SK-N-SH (cell line): Measurements from ENCODE around the gene SLC35A2. TPM values are rescaled to one million over a fixed set of nuclear protein-coding genes. Genes with fewer than 3 reads are reported as not detected.
A peak's percentile ranks its signal among the peaks of the same experiment; 100 is the strongest.

Experiments used
- CTCF ChIA-PET: fragments of 300-600, 350-600 bp; formaldehyde crosslinking; extraction: SDS; loops from one replicate; lab custom pipeline; 2021; lab: Yijun Ruan, JAX
- POLR2A ChIA-PET: fragments of 350-600 bp; sonication (Branson Sonifier 250); formaldehyde crosslinking; extraction: SDS; loops from one replicate; lab custom pipeline; 2020; ENCODE audit warnings: antibody characterized with exemption, inconsistent platforms; lab: Yijun Ruan, JAX
- DNase-seq: peaks from one replicate; pipeline ENCODE4 v3.0.0; 2012
- H2AFZ ChIP-seq: fragments of 200-600 bp; sonication (generic); 2 replicates; pipeline ENCODE4 v1.8.1; 2016; ENCODE audit warnings: antibody characterized with exemption, mild to moderate bottlenecking, low read depth
- H3F3A ChIP-seq: fragments of 200-600 bp; sonication (generic); replicated peaks from 2 replicates; pipeline ENCODE3; 2016; ENCODE audit warnings: antibody characterized with exemption, mild to moderate bottlenecking; ENCODE audit not compliant: insufficient read depth
- H3K27ac ChIP-seq, 2 experiments: fragments of 200-500 bp in 1 of 2; fragments of 200-600 bp in 1 of 2; sonication (Bioruptor generic) in 1 of 2; sonication (generic), shearing (Covaris generic) in 1 of 2; 2 replicates each; pipeline versions ENCODE4 v1.5.1 to v1.6.1; 2014 to 2016; ENCODE audit warnings: low read depth in 2 of 2, inconsistent platforms in 1 of 2, low read length in 1 of 2, mild to moderate bottlenecking in 1 of 2, mixed read lengths in 1 of 2
- H3K27me3 ChIP-seq: fragments of 200-600 bp; sonication (generic), shearing (Covaris generic); 2 replicates; pipeline ENCODE4 v1.6.1; 2016; ENCODE audit warnings: mixed run types; ENCODE audit not compliant: insufficient read depth
- H3K36me3 ChIP-seq, 2 experiments: fragments of 200-500 bp in 1 of 2; fragments of 200-600 bp in 1 of 2; sonication (Bioruptor generic) in 1 of 2; sonication (generic) in 1 of 2; replicated peaks in 1 of 2; 2 replicates each; pipeline versions ENCODE3 to v1.5.1; 2014 to 2016; ENCODE audit warnings: low read length in 1 of 2, mild to moderate bottlenecking in 1 of 2; ENCODE audit not compliant: insufficient read depth in 2 of 2, control insufficient read depth in 1 of 2
- H3K4me1 ChIP-seq, 2 experiments: fragments of 200-500 bp in 1 of 2; fragments of 200-600 bp in 1 of 2; sonication (Bioruptor generic) in 1 of 2; sonication (generic), shearing (Covaris generic) in 1 of 2; 2 replicates each; pipeline versions ENCODE4 v1.5.1 to v1.6.1; 2014 to 2016; ENCODE audit warnings: low read depth in 1 of 2, low read length in 1 of 2, mixed run types in 1 of 2; ENCODE audit not compliant: insufficient read depth in 2 of 2, control insufficient read depth in 1 of 2
- H3K4me2 ChIP-seq: fragments of 200-600 bp; sonication (generic), shearing (Covaris generic); 2 replicates; pipeline ENCODE4 v1.6.1; 2017; ENCODE audit warnings: mixed run types
- H3K4me3 ChIP-seq, 2 experiments: fragments of 200-500 bp in 1 of 2; fragments of 200-600 bp in 1 of 2; sonication (Bioruptor generic) in 1 of 2; sonication (generic), shearing (Covaris generic) in 1 of 2; 2 replicates each; pipeline versions ENCODE4 v1.5.1 to v1.8.1; 2014 to 2016; ENCODE audit warnings: low read depth in 2 of 2, inconsistent platforms in 1 of 2, low read length in 1 of 2, mild to moderate bottlenecking in 1 of 2, mixed read lengths in 1 of 2, moderate library complexity in 1 of 2
- H3K79me2 ChIP-seq: fragments of 200-600 bp; sonication (generic); 2 replicates; pipeline ENCODE4 v1.8.1; 2017; ENCODE audit warnings: mild to moderate bottlenecking; ENCODE audit not compliant: insufficient read depth
- H3K9ac ChIP-seq: fragments of 200-600 bp; sonication (generic); 2 replicates; pipeline ENCODE4 v1.6.1; 2017; ENCODE audit warnings: mixed run types
- H3K9me2 ChIP-seq: fragments of 200-600 bp; sonication (generic); 2 replicates; pipeline ENCODE4 v1.6.1; 2017; ENCODE audit warnings: mixed run types
- H3K9me3 ChIP-seq: fragments of 200-600 bp; sonication (generic); 2 replicates; pipeline ENCODE4 v1.6.1; 2017; ENCODE audit warnings: mixed run types, mild to moderate bottlenecking, moderate library complexity
- H4K20me1 ChIP-seq: fragments of 200-600 bp; sonication (generic); 2 replicates; pipeline ENCODE4 v1.6.1; 2017; ENCODE audit warnings: mild to moderate bottlenecking, mixed run types; ENCODE audit not compliant: insufficient read depth
- CHD2 ChIP-seq: fragments of 150-350 bp; IDR thresholded peaks from 2 replicates; pipeline ENCODE4 v1.6.1; 2018; ENCODE audit warnings: low read length; ENCODE audit not compliant: partially characterized antibody
- FOXM1 ChIP-seq: IDR thresholded peaks from 2 replicates; pipeline ENCODE4 v1.4.0; 2012; ENCODE audit warnings: low read depth, mild to moderate bottlenecking
- GATA2 ChIP-seq: sonication (generic); formaldehyde crosslinking; IDR thresholded peaks from 2 replicates; pipeline ENCODE4 v1.5.0; 2020; ENCODE audit warnings: mild to moderate bottlenecking, missing genetic modification reagents
- MAX ChIP-seq: IDR thresholded peaks from 2 replicates; pipeline ENCODE4 v1.4.0; 2012; ENCODE audit warnings: low read depth
- POLR2AphosphoS5 ChIP-seq: IDR thresholded peaks from 2 replicates; pipeline ENCODE4 v1.6.1; 2012; ENCODE audit warnings: low read depth, low read length
- REST ChIP-seq: IDR thresholded peaks from 2 replicates; pipeline ENCODE4 v1.6.1; 2012; ENCODE audit warnings: mild to moderate bottlenecking, low read depth, low read length, moderate library complexity
- RFX5 ChIP-seq: IDR thresholded peaks from 2 replicates; pipeline ENCODE4 v1.6.1; 2012; ENCODE audit warnings: mild to moderate bottlenecking, improper control_type of control experiment, low read length
- SIN3A ChIP-seq: IDR thresholded peaks from 2 replicates; pipeline ENCODE4 v1.6.1; 2012; ENCODE audit warnings: low read depth, mild to moderate bottlenecking, low read length, moderate library complexity, borderline replicate concordance
- TCF12 ChIP-seq: IDR thresholded peaks from 2 replicates; pipeline ENCODE4 v1.4.0; 2012
- TEAD4 ChIP-seq: IDR thresholded peaks from 2 replicates; pipeline ENCODE4 v1.4.0; 2012; ENCODE audit warnings: mild to moderate bottlenecking, borderline replicate concordance; ENCODE audit not compliant: insufficient read depth
- ZBTB33 ChIP-seq: IDR thresholded peaks from 2 replicates; pipeline ENCODE4 v1.4.0; 2012; ENCODE audit warnings: low read depth, borderline replicate concordance
- WGBS: methylation state at CpG from one replicate; pipeline ENCODE4 v1.1.6; 2017; ENCODE audit warnings: low lambda C conversion rate; 5-methylcytosine and 5-hydroxymethylcytosine counted together
- polyA plus RNA-seq, 3 experiments: library from polyadenylated mRNA; depleted of rRNA; stranded (reverse); fragments of >200 nt; gene quantifications; 2 replicates each; pipeline ENCODE4 v1.2.3, GENCODE V29; 2012

The SLC35A2 gene
- polyA plus RNA-seq, 1 of the 3 experiments (the other 2 are of a cell fraction): 71.3 TPM

- no peak for TF ChIP-seq TEAD4
- TF ChIP-seq SIN3A: peak; percentile 64
- TF ChIP-seq FOXM1: no peak
- no peak for TF ChIP-seq REST
- peak; percentile 25 for TF ChIP-seq CHD2
- TF ChIP-seq POLR2AphosphoS5: peak; percentile 90
- TF ChIP-seq MAX: peak; percentile 68; the same call in 1 of the 2 replicates
- TF ChIP-seq GATA2 (CRISPR knock-in tag): peak; percentile 69
- TF ChIP-seq TCF12: peak; percentile 25; the same call in 1 of the 2 replicates
Observed at GRCh38 chrX:48911412-48912182, at the start of gene SLC35A2 (continued).

- Histone ChIP-seq H3F3A (no peaks in the 10 kb centered on the region), H3K27ac (no peak overlapping the region), H3K9me3 (no peaks in the 10 kb centered on the region), H2AFZ (no peak overlapping the region), H3K79me2 (peaks cover 19% of the 10 kb centered on the region), H3K9ac (no peak overlapping the region), H3K4me1 (peaks cover 10 to 31% of the 10 kb centered on the region in 2 experiments; a peak in 3 of 4 replicates), H3K36me3 (peaks cover 2 to 7% of the 10 kb centered on the region in 2 experiments), H3K4me3 (no peak overlapping the region), H3K4me2 (no peak overlapping the region), H4K20me1 (peaks cover 15% of the 10 kb centered on the region), H3K27me3 (0 out of 2 replicates have a peak, but pooled peaks cover 4% of the 10 kb centered on the region), H3K9me2 (no peaks in the 10 kb centered on the region)
- POLR2A ChIA-PET: no interaction called here
- WGBS: 93% methylated on average over 2 of the region's 2 CpGs
- CTCF ChIA-PET: no interaction called here
- no peak for TF ChIP-seq RFX5
- TF ChIP-seq ZBTB33: no peak
- no peak for TF ChIP-seq SIN3A
- no peak for TF ChIP-seq POLR2AphosphoS5
- no peak for DNase-seq
Observed at GRCh38 chrX:48960291-48960690, 48.8 kb upstream of the SLC35A2 start.
